ENCODE data around the gene KCNB1. TPM values are rescaled to one million over a fixed set of nuclear protein-coding genes. Genes with fewer than 3 reads are reported as not detected.

KCNB1 gene
- total and polyA plus RNA-seq, 2 of the 4 experiments (the other 2 are of a cell fraction) = 0.05 TPM; not detected in 1

- dilution Hi-C loops (cut with HindIII; ENCODE audit: low sequenced_read_pairs, unreplicated experiment) = no loop called here
- H4K91ac ChIP-seq (ENCODE audit: insufficient read depth, low read depth, low read length) = no peak overlapping the region
- H3K27me3 ChIP-seq (ENCODE audit: control insufficient read depth, insufficient read depth, low read length) = peaks cover 48% of the 10 kb centered on the region
- H3K9ac ChIP-seq (ENCODE audit: low read depth, low read length) = no peak overlapping the region
- ChIA-PET POLR2A (ENCODE audit: unreplicated experiment) (no interaction called here), CTCF (no interaction called here)
- no peak for ATAC-seq (ENCODE audit: low read depth)
- TF ChIP-seq NFE2L2 (IDR thresholded peaks at IDR 0.05; ENCODE audit: low read depth, low read length) (no peak), MAZ (IDR thresholded peaks at IDR 0.05; ENCODE audit: borderline replicate concordance, low read depth, low read length) (no peak), RCOR1 (IDR thresholded peaks at IDR 0.05; ENCODE audit: insufficient replicate concordance, low read length) (no peak), RAD21 (IDR thresholded peaks at IDR 0.05; ENCODE audit: low read length) (no peak), USF2 (IDR thresholded peaks at IDR 0.05; ENCODE audit: low read depth, low read length) (no peak), CEBPB (IDR thresholded peaks at IDR 0.05; ENCODE audit: low read depth, low read length) (no peak), BHLHE40 (IDR thresholded peaks at IDR 0.05; ENCODE audit: low read depth, low read length) (no peak), SMC3 (IDR thresholded peaks at IDR 0.05; ENCODE audit: low read depth, low read length) (no peak), FOS (IDR thresholded peaks at IDR 0.05; ENCODE audit: low read depth, low read length) (no peak), ELK1 (IDR thresholded peaks at IDR 0.05; ENCODE audit: borderline replicate concordance, low read depth, low read length) (no peak), MAFK (IDR thresholded peaks at IDR 0.05; ENCODE audit: low read depth, low read length) (no peak), POLR2A (IDR thresholded peaks at IDR 0.05; ENCODE audit: low read depth, low read length) (no peak), CTCF (conservative IDR thresholded peaks at IDR 0.05; ENCODE audit: low read depth, low read length) (no peak), MXI1 (IDR thresholded peaks at IDR 0.05; ENCODE audit: borderline replicate concordance, low read depth, low read length) (no peak), CHD1 (IDR thresholded peaks at IDR 0.05; ENCODE audit: low read depth, low read length) (no peak), RFX5 (IDR thresholded peaks at IDR 0.05; ENCODE audit: low read depth, low read length) (no peak)
- no peak overlapping the region for H3K23ac ChIP-seq (ENCODE audit: low read depth, low read length)
- H2BK15ac ChIP-seq (ENCODE audit: low read depth, low read length) = no peak overlapping the region
- H3K79me1 ChIP-seq (ENCODE audit: low read depth in 1 of 2, low read length in 2 of 2) = no peaks in the 10 kb centered on the region
- no peaks in the 10 kb centered on the region for H3K36me3 ChIP-seq (ENCODE audit: control insufficient read depth, insufficient read depth, low read length)
- H3K4me3 ChIP-seq (ENCODE audit: insufficient read depth, low read depth, low read length) = no peak overlapping the region
- H2AFZ ChIP-seq (replicated peaks; ENCODE audit: low read length, poor library complexity) = no peak overlapping the region
- in situ Hi-C loops (cut with MboI; ENCODE audit: low sequenced_read_pairs) = no loop called here
- H2AK9ac ChIP-seq (replicated peaks; ENCODE audit: low read depth, low read length, poor library complexity) = no peak overlapping the region
- H3K9me3 ChIP-seq (ENCODE audit: control insufficient read depth, insufficient read depth, low read length) = no peaks in the 10 kb centered on the region
- no peak overlapping the region for H4K5ac ChIP-seq (ENCODE audit: low read depth, low read length)
- BruUV-seq (replicated peaks) = no TSS peak
- H3K14ac ChIP-seq (replicated peaks; ENCODE audit: low read depth, low read length) = no peak overlapping the region
- no peaks in the 10 kb centered on the region for H3K4me1 ChIP-seq (ENCODE audit: control insufficient read depth, insufficient read depth, low read length)
- H3K56ac ChIP-seq (ENCODE audit: extremely low read depth, insufficient read depth, low read length) = no peak overlapping the region
- intact Hi-C loops (cut with micrococcal nuclease) = no loop called here
- H3K4me2 ChIP-seq (ENCODE audit: low read depth, low read length) = no peak overlapping the region
- no peak for DNase-seq
- no CpG with 5 or more reads among the region's 6 CpGs for WGBS, 2 experiments (ENCODE audit: extremely low coverage in 2 of 2, insufficient read length in 1 of 2)
- no peak overlapping the region for H2BK5ac ChIP-seq (ENCODE audit: low read depth, low read length, poor library complexity, severe bottlenecking)
- H3K27ac ChIP-seq (ENCODE audit: insufficient read depth, low read length) = no peak overlapping the region
- no peak overlapping the region for H2BK20ac ChIP-seq (ENCODE audit: low read depth, low read length)
- H4K8ac ChIP-seq (ENCODE audit: low read depth in 2 of 2, low read length in 2 of 2) = no peak overlapping the region
- H3K18ac ChIP-seq (ENCODE audit: low read depth, low read length) = no peak overlapping the region
- H3K9me1 ChIP-seq (ENCODE audit: insufficient read depth, low read length) = no peaks in the 10 kb centered on the region
- H2AK5ac ChIP-seq (ENCODE audit: low read depth, low read length) = no peak overlapping the region
- no peak overlapping the region for H3K4ac ChIP-seq (ENCODE audit: low read depth, low read length)
- H4K20me1 ChIP-seq (ENCODE audit: insufficient read depth, low read length) = no peaks in the 10 kb centered on the region
- no peak overlapping the region for H2BK120ac ChIP-seq (ENCODE audit: low read depth, low read length)
These were observed 26.8 kb downstream of the KCNB1 start for GRCh38 chr20:49455691-49456090.

All from IMR-90 (cell line).